ENCODE results near the gene DIP2C.
"Not testable (repeated sequence)": the region's sequence is repeated elsewhere in the genome, so short reads cannot be mapped to it uniquely, and the experiment has no call there.

The DIP2C gene

DNA sequence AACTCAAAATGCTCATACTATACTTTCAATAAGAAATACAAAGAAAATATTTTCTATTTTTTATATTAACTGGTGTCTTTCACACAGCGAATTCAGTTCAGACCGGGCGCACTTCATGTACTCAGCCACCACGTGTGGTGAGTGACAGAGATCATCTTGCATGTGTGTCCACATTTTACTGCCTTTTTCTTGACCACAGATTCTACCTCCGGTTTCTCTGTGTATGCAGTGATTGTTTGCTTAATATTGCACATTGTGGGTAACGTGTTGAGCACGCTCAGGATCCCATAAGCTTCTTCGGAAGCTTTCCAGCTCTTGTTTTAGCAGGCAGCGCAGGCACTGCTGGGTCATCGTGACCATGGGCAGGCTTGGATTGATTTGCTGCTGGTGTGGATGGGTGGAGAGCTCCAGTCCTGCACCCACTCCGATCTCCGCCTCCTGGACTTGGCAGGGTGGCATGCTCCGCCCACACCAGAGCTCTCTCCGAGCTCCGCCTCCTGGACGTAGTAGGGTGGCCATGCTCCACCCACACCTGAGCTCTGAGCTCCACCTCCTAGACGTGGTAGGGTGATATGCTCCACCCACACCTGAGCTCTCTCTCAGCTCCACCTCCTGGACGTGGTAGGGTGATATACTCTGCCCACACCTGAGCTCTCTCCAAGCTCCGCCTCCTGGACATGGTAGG lies 253.3 kb downstream of the DIP2C start:
- in situ Hi-C loops (cut with MboI; ENCODE audit: low sequenced_read_pairs), result no loop called here

DNA sequence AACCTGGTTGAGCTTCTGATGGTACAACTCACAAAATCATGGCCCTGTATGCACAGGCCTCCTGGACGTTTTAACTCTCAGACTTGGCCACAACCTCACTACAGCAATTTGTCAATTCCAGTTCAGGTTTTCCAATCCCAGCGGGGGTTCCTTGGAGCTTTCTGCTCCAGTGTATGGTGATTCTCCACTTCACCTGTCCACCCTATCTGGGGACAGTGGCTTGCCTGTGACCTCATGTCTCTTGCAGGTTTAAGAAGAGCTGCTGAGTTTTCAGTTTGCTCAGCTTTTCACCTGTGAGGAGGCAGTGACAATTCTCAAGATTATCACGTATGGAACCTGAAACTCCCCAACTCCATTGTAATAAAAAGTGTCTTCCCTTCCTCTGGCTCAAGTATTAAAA lies 254.1 kb downstream of the DIP2C start:
- in situ Hi-C loops (cut with MboI; ENCODE audit: low sequenced_read_pairs), result no loop called here

DNA sequence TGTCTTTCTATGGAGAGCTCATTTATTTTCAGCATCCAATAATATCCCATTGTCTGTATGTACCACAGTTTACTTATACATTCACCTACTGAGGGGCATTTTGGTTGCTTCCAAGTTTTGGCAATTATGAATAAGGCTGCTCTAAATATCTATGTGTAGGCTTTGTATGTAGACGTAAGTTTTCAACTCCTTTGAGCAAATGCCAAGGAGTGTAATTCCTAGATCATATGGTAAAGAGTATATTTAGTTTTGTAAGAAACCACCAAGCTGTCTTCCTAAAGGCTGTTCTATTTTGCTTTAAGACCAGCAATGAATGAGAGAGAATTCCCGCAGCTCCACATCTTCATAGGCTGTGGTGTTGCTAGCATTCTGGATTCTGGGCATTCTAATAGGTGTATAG lies 259.8 kb downstream of the DIP2C start:
- in situ Hi-C loops (cut with MboI; ENCODE audit: low sequenced_read_pairs), result no loop called here

DNA sequence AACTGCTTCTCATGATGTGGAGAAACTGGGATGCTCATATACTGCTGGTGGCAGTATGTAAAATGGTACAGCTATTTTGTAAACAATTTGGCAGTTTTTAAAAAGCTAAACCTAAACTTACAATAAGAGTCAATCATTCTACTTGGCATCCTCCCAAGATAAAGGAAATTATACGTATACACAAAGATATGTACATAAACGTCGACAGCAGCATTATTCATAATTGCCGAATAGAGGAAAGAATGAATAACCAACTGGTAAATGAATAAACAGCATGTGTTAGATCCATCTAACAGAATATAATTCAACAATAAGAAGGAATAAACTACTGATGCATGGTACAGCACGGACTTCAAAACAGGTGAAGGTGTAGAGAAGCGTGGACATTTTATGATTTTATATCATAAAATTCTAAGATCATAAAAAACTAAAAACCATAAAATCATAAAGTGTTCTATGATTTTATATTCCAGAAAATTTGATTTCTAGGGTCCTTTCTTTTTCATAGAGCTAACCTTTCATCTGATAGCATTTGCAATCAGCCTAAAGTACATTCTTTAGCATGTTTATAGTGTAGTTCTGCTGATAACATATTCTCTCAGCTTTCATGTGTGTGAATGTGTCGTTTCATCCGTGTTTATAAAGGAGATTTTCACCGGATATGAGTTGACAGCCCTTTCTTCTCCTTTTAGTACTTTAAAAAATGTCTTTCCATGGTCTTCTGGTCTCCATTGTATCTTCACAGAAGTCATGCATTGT lies 261.5 kb downstream of the DIP2C start:
- in situ Hi-C loops (cut with MboI; ENCODE audit: low sequenced_read_pairs), result no loop called here

DNA sequence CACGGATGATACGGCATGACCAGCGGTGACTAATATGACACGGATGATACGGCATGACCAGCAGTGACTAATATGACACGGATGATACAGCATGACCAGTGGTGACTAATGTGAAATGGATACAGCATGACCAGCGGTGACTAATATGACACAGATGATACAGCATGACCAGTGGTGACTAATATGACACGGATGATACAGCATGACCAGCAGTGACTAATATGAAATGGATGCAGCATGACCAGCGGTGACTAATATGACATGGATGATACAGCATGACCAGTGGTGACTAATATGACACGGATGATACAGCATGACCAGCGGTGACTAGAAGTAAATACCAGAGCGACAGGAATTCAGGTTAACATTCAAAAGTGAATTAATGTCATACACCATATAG lies 264.1 kb downstream of the DIP2C start:
- in situ Hi-C loops (cut with MboI; ENCODE audit: low sequenced_read_pairs), result not testable (repeated sequence)

DNA sequence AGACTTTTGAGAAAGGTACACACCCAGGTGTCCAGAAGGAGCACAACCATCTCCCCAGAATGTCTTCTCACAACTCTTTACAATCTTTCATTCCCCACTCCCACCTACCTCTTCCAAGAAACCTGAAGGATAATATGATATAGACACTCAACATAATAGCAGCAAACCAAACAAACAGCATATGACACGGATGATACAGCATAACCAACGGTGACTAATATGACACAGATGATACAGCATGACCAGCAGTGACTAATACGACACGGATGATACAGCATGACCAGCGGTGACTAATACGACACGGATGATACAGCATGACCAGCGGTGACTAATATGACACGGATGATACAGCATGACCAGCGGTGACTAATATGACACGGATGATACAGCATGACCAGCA lies 264.7 kb downstream of the DIP2C start:
- in situ Hi-C loops (cut with MboI; ENCODE audit: low sequenced_read_pairs), result not testable (repeated sequence)

DNA sequence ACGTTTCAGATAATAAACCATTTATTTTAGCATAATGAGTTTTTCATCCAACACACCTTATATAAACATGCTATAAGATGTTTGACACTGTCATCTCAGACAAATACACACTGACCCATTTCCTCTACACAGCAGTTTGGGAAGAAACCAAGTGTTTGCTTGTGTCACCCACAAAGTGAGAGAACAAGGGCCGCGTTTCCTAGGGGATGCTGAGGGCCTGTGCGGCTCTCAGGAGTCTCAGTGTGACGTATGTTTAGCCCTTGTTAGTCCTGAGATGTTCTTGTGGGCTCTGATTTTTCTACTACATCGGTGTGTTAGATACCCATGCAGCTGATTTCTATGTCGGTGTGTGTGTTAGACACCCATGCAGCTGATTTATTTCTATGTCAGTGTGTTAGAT lies 266.3 kb downstream of the DIP2C start:
- in situ Hi-C loops (cut with MboI; ENCODE audit: low sequenced_read_pairs), result no loop called here

DNA sequence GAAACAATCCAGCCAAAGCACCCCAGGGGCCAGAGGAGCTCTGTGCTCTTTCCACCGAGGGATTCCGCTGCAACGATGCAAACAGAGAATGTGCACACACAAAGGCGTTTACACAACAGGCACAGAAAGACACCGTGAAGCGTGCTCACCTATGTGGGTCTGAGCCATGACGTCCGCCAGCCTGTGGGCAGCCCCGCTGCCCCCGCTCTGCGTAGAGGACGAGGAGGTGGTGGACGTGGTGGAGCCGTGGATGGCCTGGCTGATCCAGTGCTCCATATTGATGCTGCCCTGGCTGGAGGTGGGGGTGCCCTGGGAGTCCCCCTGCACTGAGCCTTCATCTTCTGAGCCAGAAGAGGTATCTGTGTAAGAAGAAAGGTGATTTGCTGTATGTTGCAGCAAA lies 266.8 kb downstream of the DIP2C start:
- in situ Hi-C loops (cut with MboI; ENCODE audit: low sequenced_read_pairs), result no loop called here

DNA sequence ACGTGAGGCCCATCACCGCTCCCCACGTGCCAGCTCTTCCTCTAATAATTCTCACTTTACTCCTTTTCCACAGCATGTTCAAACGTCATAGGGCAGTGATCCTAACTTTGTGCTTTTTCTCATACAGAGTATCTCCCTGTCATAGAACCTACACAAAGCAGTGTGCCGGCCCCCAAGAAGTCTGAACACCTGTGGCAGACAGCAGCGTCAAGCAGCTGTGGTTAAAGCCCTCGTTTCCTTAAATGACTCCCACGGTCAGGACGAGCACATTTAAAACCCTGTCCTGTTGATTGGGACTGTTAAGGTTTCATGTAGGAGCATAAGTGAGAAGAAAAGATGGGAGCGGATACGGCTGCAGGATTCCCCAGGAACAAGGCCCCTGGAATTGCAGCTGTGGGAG lies 267.2 kb downstream of the DIP2C start:
- in situ Hi-C loops (cut with MboI; ENCODE audit: low sequenced_read_pairs), result no loop called here

DNA sequence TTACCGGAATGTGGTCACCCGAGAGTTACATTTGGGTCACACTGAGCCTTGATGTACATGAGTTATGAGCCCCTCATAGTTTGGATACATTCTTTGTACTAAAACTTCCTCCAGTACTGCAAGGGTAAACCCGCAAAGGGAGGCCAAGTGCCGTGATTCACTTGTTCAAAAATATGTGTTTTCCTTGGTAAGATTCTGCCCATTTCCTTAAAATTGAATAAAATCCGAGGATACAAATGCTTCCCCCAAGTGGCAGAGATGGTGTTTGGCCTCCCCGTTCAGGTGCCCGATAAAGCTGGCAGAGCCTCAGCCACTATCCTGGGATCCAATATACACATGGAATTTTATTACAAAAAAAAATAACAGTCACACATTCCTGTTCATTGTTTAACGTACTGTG lies 268.3 kb downstream of the DIP2C start:
- in situ Hi-C loops (cut with MboI; ENCODE audit: low sequenced_read_pairs), result no loop called here

DNA sequence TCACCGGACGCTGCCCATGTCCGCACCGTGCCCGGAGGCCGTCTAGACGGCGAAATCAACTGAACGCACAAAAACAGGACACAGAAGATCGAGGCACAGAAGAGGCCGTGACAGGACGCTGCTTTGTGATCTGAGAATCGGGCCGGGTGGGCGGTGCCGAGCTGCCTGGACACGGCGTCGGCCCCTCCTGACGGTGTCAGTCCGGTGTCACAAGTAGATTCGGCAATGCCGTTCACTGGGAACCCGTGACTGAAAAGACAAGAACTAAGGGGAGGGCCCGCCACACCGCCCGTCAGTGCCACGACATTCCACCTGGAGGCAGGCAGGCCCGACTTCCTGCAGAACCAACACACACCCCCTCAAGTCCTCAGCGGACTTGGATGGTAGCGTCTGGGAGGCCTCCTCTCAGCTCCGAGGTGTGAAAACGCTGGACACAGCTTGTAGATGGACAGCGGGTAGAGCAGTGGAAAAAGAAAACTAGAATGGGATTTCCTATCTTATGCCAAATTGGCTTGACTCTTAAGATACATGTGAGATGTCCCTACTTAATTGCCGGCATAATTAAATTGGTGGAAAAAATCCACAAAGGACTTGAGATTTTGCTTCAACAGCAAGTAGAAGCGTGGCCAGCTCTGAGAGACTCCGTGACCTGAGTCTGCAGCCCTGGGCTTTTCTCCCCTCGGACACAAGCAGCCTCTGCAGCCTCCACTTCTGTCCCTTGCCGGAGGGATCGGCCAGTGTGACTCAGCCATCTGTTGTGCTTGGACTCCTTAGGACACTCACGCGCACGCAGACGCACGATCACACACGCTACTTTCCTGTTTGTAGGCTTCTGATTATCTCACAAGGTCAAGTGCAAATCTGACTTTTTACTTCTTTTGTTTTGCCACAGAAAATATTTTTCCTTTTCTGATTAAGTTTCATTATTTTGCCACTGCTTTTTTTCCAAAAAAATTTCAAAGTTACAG lies 269.0 kb downstream of the DIP2C start:
- in situ Hi-C loops (cut with MboI; ENCODE audit: low sequenced_read_pairs), result no loop called here

DNA sequence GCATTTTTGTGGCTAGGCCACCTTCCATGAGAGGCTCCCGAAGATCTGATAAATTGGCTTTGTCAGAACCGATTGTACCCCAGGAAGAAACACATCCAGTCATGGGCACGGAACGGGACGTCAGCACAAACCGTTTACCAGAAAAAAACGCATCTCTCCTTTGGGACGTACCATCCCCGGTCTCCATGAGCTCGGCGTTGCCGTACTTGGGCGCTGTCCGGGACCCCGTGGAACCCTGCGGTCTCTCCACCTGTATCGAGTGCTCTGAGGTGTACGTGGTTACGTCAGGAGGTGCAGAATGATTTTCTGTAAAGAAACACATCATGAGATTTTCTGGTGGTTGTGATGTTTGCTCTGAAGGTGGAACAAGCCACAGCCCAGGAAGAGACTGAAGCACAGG lies 270.6 kb downstream of the DIP2C start:
- in situ Hi-C loops (cut with MboI; ENCODE audit: low sequenced_read_pairs), result no loop called here

DNA sequence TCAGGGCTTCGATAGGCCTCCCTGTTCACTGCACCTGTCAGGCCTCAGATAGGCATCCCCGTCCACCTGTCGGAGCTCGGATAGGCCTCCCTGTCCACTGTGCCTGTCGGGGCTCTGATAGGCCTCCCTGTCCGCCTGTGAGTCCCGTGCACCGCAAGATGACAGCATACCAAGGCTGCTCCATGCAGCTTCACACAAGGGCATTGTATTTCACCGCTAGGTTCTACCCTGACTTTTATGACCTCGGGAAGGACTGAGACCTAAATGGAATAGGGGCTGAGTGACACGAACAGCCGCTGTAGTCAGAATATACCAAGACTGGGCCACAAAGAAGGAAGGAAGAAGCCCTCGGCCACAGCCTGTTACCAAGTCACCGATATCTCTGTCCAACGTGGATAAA lies 271.2 kb downstream of the DIP2C start:
- in situ Hi-C loops (cut with MboI; ENCODE audit: low sequenced_read_pairs), result no loop called here

DNA sequence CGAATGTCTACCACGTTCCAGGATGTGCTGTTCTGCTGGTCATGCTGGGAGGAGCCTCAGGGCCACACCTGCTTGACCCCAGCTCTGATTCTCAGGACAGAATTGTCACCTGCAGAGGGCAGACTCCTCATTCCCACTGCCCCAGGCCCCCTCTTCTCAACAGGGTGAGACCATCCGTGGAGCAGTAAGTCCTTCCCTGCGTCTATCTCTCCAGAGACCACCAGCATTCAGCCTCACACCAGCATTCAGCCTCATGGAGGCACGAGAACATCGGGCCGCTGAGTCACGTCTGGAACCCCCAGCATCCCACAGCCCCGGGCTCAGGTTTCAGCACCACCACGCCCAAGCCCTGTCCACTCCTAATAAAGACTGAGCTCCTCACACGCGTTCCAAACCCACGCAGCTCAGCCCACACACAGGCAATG lies 273.4 kb downstream of the DIP2C start:
- in situ Hi-C loops (cut with MboI; ENCODE audit: low sequenced_read_pairs), result no loop called here

DNA sequence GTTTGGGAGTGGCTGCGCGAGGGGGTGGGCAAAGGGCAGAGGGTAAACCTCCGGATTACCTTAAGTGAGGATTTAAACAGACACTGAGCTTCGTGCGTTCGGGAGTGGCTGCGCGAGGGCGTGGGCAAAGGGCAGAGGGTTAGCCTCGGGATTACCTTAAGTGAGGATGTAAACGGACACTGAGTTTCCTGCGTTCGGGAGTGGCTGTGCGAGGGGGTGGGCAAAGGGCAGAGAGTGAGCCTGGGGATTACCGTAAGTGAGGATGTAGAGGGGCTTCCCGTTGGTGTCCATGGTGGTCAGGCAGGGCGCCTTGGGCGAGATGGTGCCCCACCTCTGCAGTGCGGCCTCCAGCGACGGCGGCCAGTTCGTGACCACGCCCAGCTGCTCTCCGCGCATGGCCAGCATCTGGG lies 275.8 kb downstream of the DIP2C start:
- in situ Hi-C loops (cut with MboI; ENCODE audit: low sequenced_read_pairs), result no loop called here

DNA sequence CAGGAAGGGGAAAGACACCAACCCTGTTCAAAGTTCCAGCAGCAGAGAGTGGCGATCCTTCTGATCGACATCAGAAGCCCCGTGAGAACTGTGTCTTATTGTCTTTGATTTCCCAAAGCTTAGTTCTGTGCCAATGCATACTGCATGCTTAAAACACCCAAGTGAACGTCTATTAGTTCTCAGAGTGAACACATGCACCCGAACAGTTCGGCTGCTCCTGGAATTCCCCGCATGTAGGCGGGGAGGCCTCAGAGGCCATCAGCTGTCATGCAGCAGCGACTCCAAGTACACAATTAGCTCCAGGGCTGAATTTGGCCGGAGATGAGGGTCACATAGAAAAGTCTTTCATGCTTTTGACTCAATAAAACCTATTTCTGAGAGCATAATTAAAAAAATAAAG lies 277.4 kb downstream of the DIP2C start:
- in situ Hi-C loops (cut with MboI; ENCODE audit: low sequenced_read_pairs), result no loop called here

DNA sequence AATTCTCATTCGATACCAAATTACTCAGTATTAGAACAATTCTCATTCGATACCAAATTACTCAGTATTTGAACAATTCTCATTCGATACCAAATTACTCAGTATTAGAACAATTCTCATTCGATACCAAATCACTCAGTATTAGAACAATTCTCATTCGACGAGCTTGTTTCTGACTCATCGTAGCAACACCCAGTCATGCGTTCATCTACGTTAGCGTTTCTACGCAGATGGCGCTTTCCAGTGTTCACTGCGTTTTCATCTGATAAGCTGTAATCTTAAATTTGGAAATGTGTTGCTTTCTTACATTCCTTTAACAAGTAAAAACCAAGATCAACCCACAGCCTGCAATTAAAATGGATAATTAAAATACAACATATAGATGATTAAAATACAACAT lies 277.9 kb downstream of the DIP2C start:
- in situ Hi-C loops (cut with MboI; ENCODE audit: low sequenced_read_pairs), result no loop called here

DNA sequence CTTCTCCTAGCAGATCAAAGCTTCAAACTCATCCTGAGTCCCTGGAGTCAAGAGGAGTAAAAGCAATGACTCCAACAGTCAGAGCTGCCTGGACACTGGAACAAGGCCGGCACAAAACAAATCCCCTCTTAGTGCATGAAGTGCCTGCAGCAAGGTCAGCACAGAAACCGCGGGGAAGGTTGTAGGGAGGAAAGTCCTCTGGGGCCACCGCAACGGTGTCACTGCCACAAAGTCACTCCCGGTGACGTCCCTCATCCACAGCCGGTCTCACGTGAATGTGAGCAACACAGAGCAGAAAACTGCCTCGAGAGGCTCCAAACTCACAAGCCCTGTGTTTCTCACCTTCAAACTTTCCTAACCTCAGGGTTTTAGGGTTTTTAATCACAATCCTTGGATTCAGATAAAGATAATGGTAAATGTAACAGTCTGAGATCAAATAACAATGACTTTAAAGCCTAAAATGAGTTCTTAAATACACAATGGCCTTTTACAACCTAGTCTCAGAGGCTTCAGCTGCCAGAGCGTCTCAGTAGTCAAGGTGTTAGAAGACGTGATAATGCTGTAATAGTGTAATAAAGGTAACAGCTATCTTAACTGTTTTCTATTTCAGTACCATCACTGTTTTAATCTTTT lies 279.9 kb downstream of the DIP2C start:
- in situ Hi-C loops (cut with MboI; ENCODE audit: low sequenced_read_pairs), result no loop called here

DNA sequence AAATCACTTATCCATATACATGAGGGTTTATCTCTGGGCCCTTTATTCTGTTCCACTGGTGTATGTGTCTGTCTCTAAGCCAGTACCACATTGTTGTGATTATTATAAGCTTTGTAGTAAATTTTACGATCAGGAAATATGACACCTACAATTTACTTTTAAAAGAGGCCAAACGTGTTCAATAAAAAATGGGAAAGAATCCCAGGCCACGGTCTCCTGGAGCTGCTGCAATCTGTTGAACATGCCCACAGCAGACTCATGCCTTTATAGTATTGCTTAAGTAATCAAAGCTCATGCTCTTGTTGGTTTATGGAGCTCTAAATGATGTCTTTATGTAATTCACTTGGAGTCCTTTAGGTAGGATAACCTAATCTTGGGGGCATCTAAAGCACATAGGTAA lies 281.2 kb downstream of the DIP2C start:
- in situ Hi-C loops (cut with MboI; ENCODE audit: low sequenced_read_pairs), result no loop called here

DNA sequence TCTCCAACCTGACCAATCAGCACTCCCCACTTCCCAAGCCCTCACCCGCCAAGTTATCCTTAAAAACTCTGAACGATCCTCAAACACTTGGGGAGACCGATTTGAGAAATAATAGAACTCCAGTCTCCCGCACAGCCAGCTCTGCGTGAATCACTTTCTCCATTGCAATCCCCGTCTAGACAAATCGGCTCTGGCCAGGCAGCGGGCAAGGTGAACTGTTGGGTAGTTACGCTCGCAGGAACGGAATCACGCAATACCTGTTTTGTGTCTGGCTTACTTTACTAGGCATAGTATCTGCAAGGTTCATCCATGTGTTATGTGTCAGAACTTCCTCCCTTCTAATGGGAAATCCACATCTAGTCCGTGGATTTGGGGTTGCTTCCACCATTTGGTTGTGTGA lies 282.5 kb downstream of the DIP2C start:
- in situ Hi-C loops (cut with MboI; ENCODE audit: low sequenced_read_pairs), result no loop called here

DNA sequence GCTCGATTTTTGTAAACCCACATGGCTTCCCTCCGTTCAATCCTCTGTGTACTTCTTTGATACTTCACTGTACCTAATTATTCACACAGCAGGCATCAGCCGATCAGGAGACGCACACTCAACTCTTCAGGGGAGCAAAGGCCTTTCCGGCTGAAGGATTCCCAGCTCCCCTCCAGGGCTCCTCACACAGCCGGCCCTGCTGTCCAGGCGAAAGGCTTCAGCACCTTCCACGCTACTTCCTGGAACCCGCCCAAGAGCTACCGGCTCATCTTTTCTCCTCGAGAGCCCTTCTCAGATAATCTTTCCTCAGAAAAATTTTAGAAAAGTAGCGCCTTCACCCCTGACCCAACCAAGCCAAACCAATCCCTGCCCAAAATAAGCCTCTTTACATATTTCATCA lies 283.8 kb downstream of the DIP2C start:
- in situ Hi-C loops (cut with MboI; ENCODE audit: low sequenced_read_pairs), result no loop called here
